Left hindlimb (tissue), 1 donor: ENCODE results near the gene FAM76B.

Experiments
- DNase-seq: peaks from one replicate; pipeline ENCODE4 v3.0.0-alpha.2; 2018

FAM76B gene

GRCh38 chr11:95728094-95728493 lies 61.5 kb downstream of the FAM76B start:
- DNase-seq, result no peak

- DNase-seq, result no peak
These were observed 62.0 kb downstream of the FAM76B start for GRCh38 chr11:95727620-95728019.

GRCh38 chr11:95727111-95727510 lies 62.5 kb downstream of the FAM76B start:
- no peak for DNase-seq

- no peak for DNase-seq
These were observed 64.4 kb downstream of the FAM76B start for GRCh38 chr11:95725196-95725595.

GRCh38 chr11:95723361-95723942 lies 66.1 kb downstream of the FAM76B start:
- DNase-seq, result no peak

GRCh38 chr11:95720195-95720594 lies 69.4 kb downstream of the FAM76B start:
- DNase-seq, result no peak
